NCI-H526 (cell line): Measurements from ENCODE around the gene BTBD19.
A peak's percentile ranks its signal among the peaks of the same experiment; 100 is the strongest.
"Not testable (repeated sequence)": the region's sequence is repeated elsewhere in the genome, so short reads cannot be mapped to it uniquely, and the experiment has no call there.

Source experiments
- DNase-seq, 2 experiments: peaks; one replicate each; lab custom pipeline; 2025; lab: John Stamatoyannopoulos, UW

Gene BTBD19, protein sequence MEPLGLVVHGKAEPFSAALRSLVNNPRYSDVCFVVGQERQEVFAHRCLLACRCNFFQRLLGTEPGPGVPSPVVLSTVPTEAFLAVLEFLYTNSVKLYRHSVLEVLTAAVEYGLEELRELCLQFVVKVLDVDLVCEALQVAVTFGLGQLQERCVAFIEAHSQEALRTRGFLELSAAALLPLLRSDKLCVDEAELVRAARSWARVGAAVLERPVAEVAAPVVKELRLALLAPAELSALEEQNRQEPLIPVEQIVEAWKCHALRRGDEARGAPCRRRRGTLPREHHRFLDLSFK

DNA sequence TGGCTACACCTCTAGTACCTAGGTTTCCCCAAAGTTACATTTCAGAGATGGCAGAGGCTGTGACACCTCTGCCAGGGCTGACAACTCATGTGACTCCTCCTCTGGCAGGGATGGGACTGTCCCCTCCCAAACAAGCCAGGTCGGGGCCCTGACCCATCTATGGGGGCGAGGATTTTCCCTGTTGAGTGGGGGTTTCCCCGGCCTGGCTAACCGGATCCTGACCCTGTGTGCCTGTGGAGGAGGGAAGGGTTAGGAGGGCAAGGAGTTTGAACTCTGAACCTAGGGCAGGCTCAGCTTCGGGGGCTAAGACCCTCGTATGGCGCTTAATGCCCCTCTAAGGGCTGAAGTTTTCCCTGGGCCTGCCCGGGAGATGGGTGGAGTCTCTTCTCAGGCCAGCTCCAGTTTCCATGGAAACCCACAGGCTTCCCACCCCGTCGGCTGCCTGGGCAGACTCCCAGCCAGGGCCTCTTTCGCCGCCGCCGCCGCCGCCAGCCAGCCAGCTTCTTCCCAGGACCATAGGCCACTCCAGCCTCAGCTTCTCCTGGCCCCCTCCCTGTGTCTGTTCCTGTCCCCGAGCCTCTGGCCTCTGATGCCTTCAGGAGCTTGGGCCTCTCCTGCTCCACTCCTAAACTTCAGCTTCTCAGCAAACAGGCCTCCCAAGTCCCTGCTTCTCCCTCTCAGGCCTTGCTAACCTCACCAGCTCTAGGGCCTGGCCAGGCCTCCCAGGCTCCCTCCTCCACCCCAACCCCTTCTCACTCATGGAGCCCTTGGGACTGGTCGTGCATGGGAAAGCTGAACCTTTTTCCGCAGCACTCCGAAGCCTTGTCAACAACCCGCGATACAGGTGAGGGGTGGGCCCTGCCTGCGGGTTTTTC, at the start of gene BTBD19:
TSS of gene BTBD19 (plus strand) at position 461 of the 875 bp plus-strand sequence. CDS start at position 759, 298 bp downstream.
- no peak for DNase-seq

DNA sequence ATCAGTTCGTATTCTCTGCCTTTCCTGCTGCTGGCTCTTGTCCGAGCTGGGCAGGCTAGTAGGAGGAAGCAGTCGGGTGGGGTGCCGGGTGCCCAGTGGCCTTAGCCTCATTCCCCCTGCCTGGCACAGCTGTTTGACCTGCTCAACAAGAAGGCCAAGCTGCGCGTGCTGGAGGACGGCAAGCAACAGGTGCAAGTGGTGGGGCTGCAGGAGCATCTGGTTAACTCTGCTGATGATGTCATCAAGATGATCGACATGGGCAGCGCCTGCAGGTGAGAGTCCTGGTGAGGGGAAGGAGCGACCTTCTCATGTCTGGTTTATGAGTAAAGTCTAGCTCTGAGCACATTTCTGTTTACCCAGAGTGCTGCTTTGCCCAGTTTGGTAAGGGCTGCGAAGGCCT, 49.2 kb upstream of the BTBD19 start:
- no peak for DNase-seq

DNA sequence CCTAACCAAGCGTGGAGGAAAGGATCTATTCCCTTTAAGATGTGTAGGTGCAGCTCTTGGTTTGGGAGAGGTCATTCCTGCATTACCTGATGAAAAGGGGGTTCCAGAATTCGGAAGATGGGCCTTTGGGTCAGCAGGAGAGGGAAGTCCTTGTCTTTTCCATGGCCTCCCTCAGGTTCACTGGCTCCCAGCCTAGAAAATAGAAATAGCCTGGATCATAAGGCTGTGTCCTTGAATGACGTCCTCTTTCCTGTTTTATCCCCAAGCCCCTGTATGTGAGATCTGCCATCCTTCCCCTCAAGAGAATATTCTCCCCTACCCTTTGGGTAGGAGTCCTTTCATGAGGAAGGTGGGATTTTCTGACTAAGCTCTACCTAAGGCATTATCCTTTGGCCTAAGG, 47.4 kb upstream of the BTBD19 start:
- no peak for DNase-seq

DNA sequence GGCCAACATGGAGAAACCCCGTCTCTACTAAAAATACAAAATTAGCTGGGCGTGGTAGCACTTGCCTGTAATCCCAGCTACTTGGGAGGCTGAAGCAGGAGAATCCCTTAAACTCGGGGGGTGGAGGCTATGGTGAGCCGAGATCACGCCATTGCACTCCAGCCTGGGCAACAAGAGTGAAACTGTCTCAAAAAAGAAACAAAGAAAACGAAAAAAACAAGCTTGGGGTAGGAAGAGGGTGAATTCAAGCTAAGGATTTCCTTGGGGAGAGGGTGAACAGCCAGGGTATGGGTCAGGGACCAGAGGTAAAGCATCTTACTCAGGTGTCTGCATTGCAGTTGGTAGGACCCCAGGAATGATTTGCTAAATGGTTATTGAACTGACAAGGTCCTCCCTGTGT, 41.9 kb upstream of the BTBD19 start:
- not testable (repeated sequence) for DNase-seq

DNA sequence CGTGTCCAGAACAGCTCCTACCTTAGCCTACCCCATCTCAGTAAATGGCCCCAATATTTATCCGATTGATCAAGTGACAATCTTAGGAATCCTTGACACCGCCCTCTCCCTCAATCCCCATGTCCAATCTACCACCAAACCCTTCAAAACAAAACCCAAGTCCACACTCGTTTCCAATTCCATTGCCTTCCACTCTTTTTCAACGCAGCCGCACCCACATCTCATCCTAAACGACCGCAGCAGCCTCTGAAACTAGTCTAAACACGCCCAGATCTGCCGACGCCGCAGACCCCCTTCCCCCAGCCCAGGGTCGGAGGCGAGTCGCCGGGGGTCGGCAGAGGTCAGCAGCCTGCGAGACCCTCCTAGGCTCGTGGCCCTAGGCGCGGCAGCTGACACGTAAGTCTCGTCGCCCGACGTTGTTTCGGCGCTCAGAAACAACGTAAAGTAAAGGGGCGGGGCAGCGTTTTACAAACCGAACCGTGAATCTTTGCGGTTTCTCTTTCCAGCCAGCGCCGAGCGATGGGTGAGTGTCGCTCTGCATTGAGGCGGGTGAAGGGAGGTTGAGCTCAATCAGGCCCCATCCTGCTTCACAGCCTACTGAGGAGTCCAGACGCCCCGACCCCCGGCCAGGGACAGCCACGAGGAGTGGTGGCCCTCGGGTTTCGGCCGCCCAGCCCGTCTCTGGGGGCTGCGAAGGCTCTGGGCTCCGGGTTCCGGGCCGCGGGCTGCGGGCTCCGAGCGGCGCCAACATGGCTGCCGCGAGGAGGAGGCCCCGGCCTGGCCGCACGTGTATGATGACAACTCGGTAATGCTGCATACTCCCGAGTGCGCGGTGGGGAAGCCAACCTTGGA, 33.0 kb upstream of the BTBD19 start, which contains the start of gene RPS8:
TSS of gene RPS8 (plus strand) at position 463 of the 852 bp plus-strand sequence. CDS start at position 520, 57 bp downstream.
- peak; percentile 97 to 99 for DNase-seq

DNA sequence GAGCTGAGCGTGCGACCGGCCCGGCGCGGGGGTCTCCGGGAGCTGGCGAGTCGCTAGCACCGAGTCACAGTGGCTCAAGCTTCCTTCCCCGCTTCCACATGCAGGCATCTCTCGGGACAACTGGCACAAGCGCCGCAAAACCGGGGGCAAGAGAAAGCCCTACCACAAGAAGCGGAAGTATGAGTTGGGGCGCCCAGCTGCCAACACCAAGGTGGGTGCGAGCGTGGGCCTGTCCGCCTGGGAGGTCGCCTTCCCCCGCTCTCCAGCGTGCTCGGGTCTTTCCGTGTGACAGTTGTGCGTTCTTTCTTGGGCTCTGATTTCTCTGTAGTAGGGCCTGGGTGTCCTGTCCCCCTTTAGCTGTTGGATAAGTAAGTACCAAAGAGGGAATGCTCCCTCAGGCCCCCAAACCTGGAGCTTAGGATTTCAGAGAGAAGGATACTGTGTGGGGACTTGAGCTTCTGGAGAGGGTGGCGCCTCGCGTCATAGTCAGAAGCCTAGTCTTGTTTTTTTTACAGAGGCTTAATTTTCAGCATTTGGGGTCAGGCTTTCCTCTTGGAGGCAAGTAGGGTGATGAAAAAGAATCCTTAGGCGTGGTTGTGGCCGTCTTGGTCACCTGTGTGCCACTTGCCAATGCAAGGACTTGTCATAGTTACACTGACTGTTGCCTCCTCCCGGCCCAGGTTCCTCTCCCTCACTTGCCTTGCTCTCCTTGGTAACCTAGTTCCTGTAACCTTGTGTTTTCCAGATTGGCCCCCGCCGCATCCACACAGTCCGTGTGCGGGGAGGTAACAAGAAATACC, 32.2 kb upstream of the BTBD19 start:
- DNase-seq, result peak in 1 of 2 experiments; percentile 31

DNA sequence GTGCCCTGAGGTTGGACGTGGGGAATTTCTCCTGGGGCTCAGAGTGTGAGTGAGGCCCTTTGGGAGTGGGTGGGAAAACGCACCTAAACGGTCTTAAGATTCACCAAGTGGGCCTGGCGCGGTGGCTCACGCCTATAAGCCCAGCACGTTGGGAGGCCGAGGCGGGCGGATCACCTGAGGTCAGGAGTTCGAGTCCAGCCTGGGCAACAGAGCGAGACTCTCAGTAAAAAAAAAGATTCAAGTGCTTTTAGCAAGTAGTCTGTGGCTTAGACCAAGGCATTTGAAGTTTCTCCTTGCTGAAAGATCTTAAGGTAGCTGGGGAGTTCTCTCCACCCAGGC, 31.6 kb upstream of the BTBD19 start:
- no peak for DNase-seq

DNA sequence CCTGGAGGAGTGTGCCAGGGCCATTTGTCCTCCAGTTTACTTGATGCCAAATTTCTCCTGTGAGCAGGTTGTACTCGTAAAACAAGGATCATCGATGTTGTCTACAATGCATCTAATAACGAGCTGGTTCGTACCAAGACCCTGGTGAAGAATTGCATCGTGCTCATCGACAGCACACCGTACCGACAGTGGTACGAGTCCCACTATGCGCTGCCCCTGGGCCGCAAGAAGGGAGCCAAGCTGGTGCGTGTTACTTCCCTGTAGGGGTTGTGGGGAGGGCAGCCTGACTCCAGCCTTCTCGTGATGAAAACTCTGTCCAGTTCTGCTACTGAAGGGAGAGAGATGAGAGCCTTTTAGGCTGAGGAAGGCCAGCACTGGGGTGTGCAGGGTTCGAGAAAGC, 30.8 kb upstream of the BTBD19 start:
- no peak for DNase-seq

DNA sequence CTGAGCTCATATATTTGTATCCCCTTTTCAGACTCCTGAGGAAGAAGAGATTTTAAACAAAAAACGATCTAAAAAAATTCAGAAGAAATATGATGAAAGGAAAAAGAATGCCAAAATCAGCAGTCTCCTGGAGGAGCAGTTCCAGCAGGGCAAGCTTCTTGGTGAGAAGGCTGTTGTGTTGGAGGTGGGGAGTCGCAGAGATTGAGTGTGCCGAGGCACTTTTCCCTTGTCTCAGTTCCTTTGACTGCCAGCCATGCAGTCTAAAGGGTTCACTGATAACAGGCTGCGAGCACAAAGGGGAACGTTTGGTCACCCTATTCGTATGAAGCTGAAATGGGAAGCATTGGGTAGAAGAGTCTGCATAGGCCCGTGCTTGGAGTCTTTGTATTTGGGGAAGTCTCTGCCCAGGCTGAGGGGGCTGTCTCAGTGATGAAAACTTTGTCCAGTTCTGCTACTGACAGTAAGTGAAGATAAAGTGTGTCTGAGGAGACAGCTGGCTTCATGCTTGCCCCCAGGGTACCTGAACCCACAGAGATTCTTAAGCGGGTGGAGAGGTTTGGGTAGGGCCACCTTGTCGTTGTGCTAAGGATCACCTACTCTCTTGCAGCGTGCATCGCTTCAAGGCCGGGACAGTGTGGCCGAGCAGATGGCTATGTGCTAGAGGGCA, 30.2 kb upstream of the BTBD19 start:
- DNase-seq, result no peak

DNA sequence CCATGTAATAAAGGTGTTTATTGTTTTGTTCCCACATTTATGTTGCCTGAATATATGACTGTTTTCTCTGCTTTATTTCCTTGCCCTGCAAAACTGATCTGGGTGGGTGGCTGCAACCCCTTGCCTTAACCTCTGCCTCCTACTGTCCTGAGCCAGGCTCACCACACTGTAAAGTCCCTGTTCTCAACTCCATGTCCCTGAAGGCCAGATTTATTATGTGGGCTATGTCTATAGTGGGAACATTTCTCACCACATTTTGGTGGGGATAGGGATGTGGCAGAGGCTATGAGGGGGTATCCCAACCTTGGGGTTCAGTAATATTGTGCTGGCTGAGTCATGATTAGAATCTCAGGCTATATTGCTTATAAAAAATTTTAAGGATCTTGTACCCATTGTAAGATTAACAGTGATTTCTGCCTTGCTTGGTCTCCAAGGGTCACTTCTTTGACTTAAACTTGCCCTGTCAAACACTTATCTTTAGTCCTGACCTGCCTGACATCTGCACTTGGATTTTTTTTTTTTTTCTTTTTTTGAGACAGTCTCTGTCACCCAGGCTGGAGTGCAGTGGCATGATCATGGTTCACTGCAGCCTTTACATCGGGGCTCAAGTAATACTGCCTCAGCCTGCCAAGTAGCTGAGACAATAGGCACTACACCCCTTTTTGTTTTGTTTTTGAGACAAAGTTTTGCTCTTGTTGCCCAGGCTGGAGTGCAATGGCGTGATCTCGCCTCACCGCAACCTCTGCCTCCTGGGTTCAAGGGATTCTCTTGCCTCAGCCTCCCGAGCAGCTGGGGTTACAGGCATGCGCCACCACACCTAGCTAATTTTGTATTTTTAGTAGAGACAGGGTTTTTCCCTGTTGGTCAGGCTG, 29.4 kb upstream of the BTBD19 start:
- DNase-seq, result no peak

DNA sequence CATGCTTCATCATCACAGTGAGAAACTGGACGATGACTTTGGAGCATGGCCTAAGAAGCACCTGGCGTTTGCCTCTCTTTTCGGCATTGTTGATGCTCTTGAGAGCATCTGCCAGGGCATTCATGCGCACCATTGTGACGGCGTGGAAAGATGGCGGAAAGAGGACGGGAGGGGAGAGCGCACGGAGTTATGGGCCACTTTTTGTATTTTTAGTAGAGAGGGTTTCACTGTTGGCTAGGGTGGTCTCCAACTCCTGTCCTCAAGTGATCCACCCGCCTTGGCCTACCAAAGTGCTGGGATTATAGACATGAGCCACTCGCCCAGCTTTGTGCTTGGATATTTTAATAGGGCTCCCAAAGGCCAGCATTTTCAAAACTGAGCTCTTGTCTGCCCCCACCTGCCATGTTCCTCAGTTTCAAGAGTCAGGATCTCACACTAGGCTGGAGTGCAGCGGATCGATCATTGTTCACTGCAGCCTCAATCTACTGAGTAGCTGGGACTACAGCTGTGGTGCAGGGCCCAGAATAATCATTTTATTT, 27.7 kb upstream of the BTBD19 start:
- no peak for DNase-seq

DNA sequence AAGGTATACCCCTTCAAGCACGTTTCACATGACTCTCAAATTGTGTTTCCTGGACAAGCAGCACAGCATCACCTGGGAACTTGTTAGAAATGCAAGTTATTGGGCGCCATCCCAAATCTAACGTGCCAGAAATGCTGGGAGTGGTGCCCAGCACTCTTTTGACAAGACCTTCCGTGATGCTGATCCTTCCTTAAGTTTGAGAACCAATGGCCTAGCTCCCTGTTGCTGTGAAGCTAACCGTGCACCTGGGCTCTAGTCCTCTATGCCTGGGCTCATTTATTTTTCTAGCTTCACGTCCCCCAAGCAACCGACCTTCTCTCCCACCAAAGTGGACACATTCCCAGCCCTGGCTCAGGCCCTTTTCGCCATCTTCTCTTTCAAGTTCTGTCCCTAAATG, 24.6 kb upstream of the BTBD19 start:
- DNase-seq, result no peak

DNA sequence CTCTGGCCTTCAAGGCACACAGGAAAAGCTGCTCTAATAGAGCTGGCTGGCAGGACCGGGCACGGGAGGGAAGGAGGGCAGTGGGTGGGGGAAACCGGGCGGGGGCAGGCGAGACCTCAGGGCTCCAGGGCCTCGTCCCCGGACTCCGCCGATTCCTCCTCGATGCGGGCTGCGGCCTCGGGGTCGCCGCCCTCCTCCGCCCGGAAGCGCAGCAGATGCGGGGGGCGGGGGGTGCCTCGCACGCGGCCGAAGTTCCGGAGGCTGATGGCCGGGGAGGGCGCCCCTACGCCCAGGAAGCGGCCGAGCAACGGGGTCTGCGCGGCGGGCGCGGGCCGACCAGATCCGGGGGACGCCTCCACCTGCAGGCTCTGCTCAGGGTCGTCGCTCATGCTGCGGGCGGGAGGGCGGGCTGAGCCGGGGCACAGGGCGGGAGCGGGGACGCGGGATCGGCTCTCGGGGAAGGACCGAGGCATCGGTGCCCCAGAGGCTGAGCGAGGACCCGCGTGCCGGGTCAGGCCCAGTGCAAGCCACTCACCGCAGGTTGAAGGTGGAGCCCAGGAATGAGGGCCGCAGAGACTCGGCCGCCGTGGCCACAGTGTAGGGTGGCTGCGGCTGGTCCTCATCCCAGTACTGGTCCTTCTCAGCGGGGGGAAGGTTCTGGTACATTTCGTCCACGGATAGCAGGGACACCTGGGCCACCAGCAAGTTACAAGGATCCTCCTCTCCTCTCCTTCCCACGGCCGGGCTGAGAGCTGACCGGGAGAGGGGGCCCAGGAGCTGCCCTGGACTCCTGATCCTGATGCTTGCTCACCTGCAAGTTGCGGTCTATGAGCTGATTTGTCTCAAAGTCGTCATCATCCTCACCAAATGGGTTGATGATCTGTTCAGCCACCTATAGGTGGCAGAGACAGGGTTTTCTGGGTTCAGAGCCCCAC, 24.0 kb upstream of the BTBD19 start:
- DNase-seq, result peak in 1 of 2 experiments; percentile 67

DNA sequence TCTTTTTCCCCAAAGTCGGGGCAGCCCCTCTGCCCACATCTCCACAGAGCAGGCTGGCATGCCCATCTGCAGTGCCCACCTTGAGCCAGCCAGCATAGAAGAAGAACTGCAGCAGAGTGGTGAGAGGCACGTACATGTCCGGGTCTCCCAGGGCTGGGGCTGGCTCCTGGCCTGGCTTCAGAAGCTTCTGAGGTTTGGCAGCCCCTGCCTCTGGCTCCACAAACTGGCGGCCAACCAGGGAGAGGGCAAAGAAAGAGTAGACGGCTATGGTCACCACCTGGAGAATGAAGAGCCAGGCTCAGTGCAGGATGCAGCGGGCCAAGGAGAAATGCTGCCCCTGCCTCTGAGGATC, 23.3 kb upstream of the BTBD19 start:
- DNase-seq, result no peak

DNA sequence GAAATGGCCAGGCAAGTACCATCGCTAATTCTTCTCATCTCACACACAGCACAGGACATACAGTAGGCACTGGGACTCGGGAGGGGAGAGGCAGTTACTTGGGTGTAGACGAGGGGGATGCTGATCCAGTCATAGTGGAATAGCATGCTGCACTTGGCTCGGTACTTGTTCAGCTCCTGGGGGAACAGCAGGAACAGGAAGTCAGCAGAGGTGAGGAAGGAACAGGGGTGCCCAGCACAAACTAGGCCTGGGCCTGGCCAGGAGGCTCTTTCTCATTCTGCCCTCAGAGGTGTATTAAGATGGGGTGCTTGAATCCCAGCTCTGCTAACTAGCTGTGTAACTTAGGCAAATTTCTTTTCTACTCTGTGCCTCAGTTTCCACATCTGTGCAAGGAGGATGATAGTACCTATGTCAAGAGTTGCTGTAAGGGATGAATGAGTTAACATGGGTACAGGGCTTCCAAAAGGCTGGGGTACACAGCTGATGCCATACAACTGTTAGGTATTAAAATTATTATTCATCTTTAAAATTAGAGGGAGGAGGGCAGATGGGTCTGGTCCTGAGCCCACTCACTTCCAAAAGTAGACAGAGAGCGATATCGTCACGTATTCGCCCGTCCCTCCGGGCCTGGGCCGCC, 22.7 kb upstream of the BTBD19 start:
- no peak for DNase-seq

DNA sequence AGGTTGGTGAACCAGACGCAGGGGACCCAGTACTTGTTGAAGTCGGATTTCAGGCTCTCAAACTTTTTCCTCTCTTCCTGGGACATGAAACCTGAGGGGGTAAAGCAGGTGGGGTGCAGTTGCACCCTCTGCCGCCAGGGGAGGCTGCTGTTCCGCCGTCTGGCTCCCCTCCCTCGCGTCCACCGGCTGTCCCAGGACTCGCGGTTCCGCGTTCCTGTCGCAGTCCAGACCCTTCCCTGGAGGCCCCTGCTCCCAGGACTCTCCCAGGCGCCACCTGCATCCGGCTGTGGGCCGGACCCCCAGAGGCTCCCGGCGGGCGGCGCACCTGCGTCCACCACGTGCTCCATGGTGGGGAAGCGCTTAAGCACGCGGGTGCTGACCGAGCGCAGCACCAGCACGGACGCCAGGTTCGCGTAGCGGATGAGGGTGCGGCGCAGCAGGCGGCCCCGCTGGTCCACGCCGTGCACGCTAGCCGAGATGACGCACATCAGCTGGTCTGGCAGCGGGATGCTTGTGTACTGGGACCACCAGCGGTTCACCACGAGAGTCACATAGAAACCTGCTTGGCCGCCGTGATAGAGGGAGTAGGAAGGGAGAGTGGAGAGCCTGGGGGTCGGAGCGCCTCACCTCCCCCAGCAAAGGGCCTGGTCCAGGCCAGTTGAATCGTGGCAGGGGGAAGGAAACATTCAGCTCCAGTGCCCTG, 22.0 kb upstream of the BTBD19 start:
- DNase-seq, result peak; percentile 60 to 88

DNA sequence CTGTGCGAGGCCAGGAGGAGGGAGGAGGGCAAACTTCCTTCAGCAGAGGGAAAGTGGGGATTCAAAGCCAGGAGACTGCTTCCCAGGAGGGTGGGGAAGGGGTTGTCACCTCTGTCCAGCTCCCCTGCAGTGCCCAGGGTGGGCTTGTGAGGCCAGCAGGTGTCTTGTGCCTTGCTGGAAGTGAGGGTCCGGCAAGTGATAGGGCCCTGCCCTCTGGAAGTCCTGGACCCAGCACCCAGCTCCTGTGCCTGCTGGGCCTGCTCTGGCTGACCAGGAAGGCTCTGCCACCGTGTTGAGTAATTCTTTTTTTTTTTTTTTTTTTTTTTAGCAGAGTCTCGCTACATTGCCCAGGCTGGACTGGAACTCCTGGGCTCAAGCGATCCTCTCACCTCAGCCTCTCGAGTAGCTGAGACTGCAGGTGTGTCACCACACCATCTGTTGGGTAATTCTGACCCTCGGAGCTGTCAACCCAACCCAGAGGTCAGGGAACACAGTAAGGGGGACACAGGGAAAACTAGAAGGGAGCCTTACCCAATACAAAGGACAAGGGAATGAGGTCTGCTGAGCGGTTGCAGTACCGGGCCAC, 21.4 kb upstream of the BTBD19 start:
- no peak for DNase-seq
